GM19193 (cell line): Measurements from ENCODE around the gene RPTOR.

Experiments
- POLR2A ChIP-seq: IDR thresholded peaks from 4 replicates; pipeline ENCODE4 v1.6.1; 2011; ENCODE audit not compliant: insufficient read depth, insufficient read length; ENCODE audit errors: extremely low read depth

RPTOR gene

GRCh38 chr17:80945736-80946135 lies 401.1 kb downstream of the RPTOR start:
- no peak for TF ChIP-seq POLR2A

GRCh38 chr17:80946449-80946848 lies 401.8 kb downstream of the RPTOR start:
- TF ChIP-seq POLR2A, result no peak

- no peak for TF ChIP-seq POLR2A
Measured at GRCh38 chr17:80947200-80947940, 402.7 kb downstream of the RPTOR start.

- TF ChIP-seq POLR2A, result no peak
Measured at GRCh38 chr17:80948019-80948975, 403.7 kb downstream of the RPTOR start.

GRCh38 chr17:80948976-80949450 lies 404.4 kb downstream of the RPTOR start:
- TF ChIP-seq POLR2A, result no peak

- no peak for TF ChIP-seq POLR2A
Measured at GRCh38 chr17:80949451-80950421, 405.1 kb downstream of the RPTOR start.

GRCh38 chr17:80950466-80951120 lies 406.0 kb downstream of the RPTOR start:
- TF ChIP-seq POLR2A, result no peak

- TF ChIP-seq POLR2A, result no peak
Measured at GRCh38 chr17:80951121-80952090, 406.8 kb downstream of the RPTOR start.

GRCh38 chr17:80952291-80952690 lies 407.7 kb downstream of the RPTOR start:
- no peak for TF ChIP-seq POLR2A

- no peak for TF ChIP-seq POLR2A
Measured at GRCh38 chr17:80953471-80954315, 409.1 kb downstream of the RPTOR start.

GRCh38 chr17:80955078-80955477 lies 410.4 kb downstream of the RPTOR start:
- TF ChIP-seq POLR2A, result no peak

GRCh38 chr17:80955671-80956280 lies 411.1 kb downstream of the RPTOR start:
- no peak for TF ChIP-seq POLR2A
